Smooth muscle cell (in vitro differentiated cells): ENCODE results near the gene PDCD4. TPM values are rescaled to one million over a fixed set of nuclear protein-coding genes. Genes with fewer than 3 reads are reported as not detected.
"Not testable (repeated sequence)": the region's sequence is repeated elsewhere in the genome, so short reads cannot be mapped to it uniquely, and the experiment has no call there.

Experiments used
- DNase-seq: peaks from one replicate; lab custom pipeline; 2025; ENCODE audit not compliant: unreplicated experiment; lab: John Stamatoyannopoulos, UW
- H2AFZ ChIP-seq: fragments of 200-600 bp; sonication (generic); 2 replicates; pipeline ENCODE4 v1.6.0; 2016; ENCODE audit warnings: antibody characterized with exemption, low read depth, mild to moderate bottlenecking
- H3F3A ChIP-seq: fragments of 200-600 bp; sonication (generic); 2 replicates; pipeline ENCODE4 v1.6.0; 2017; ENCODE audit warnings: antibody characterized with exemption, low read depth
- H3K27ac ChIP-seq: fragments of 200-600 bp; sonication (generic); 2 replicates; pipeline ENCODE4 v1.5.1; 2016; ENCODE audit warnings: low read depth, mild to moderate bottlenecking
- H3K27me3 ChIP-seq: fragments of 200-600 bp; sonication (generic); 2 replicates; pipeline ENCODE4 v1.6.1; 2016; ENCODE audit warnings: low read depth, mild to moderate bottlenecking
- H3K36me3 ChIP-seq: fragments of 200-600 bp; sonication (generic); 2 replicates; pipeline ENCODE4 v1.5.1; 2016; ENCODE audit warnings: low read depth
- H3K4me1 ChIP-seq: fragments of 200-600 bp; sonication (generic); 2 replicates; pipeline ENCODE4 v1.5.1; 2016; ENCODE audit warnings: low read depth
- H3K4me2 ChIP-seq: fragments of 200-600 bp; sonication (generic); 2 replicates; pipeline ENCODE4 v1.6.0; 2016; ENCODE audit warnings: mild to moderate bottlenecking
- H3K4me3 ChIP-seq: fragments of 200-600 bp; sonication (generic); 2 replicates; pipeline ENCODE4 v1.5.1; 2016; ENCODE audit warnings: mild to moderate bottlenecking
- H3K79me2 ChIP-seq: fragments of 200-600 bp; sonication (generic); 2 replicates; pipeline ENCODE4 v1.6.0; 2016; ENCODE audit warnings: low read depth, mild to moderate bottlenecking
- H3K9ac ChIP-seq: fragments of 200-600 bp; sonication (generic); 2 replicates; pipeline ENCODE4 v1.6.0; 2016; ENCODE audit warnings: low read depth
- H3K9me3 ChIP-seq: fragments of 200-600 bp; sonication (generic); replicated peaks from 2 replicates; pipeline ENCODE4 v1.5.1; 2016; ENCODE audit warnings: low read depth
- H4K20me1 ChIP-seq: fragments of 200-600 bp; sonication (generic); 2 replicates; pipeline ENCODE4 v1.6.0; 2016; ENCODE audit warnings: low read depth
- CTCF ChIP-seq: fragments of 200-600 bp; sonication (generic); IDR thresholded peaks from 2 replicates; pipeline ENCODE4 v1.5.1; 2017; ENCODE audit warnings: borderline replicate concordance, mild to moderate bottlenecking, antibody characterized with exemption; ENCODE audit not compliant: insufficient read depth, poor library complexity, severe bottlenecking
- WGBS: methylation state at CpG from one replicate; pipeline ENCODE4 v1.1.7; 2016; ENCODE audit warnings: low lambda C conversion rate; 5-methylcytosine and 5-hydroxymethylcytosine counted together
- polyA plus RNA-seq: library from polyadenylated mRNA; unstranded; fragments of >200 nt; fragmentation: Nextera tagmentation; extraction: Ambion mirVana; gene quantifications from 2 replicates; pipeline ENCODE4 v1.2.1, GENCODE V29; 2016
- total RNA-seq: library from RNA; depleted of rRNA; stranded (reverse); fragments of >200 nt; gene quantifications from 2 replicates; pipeline ENCODE4 v1.2.3, GENCODE V29; 2014

PDCD4 gene
- total and polyA plus RNA-seq, 2 experiments from 2014 or later, result 67.0 to 124 TPM

- Histone ChIP-seq H3K9me3 (no peaks in the 10 kb centered on the region), H3K4me1 (peaks cover 9% of the 10 kb centered on the region), H2AFZ (peak overlapping the region; percentile 10), H3K4me3 (no peak overlapping the region), H3F3A (peaks cover 6% of the 10 kb centered on the region), H3K9ac (no peak overlapping the region), H3K27ac (peak overlapping the region; percentile 62), H3K4me2 (peak overlapping the region; percentile 52), H3K36me3 (no peaks in the 10 kb centered on the region), H3K27me3 (no peaks in the 10 kb centered on the region), H3K79me2 (no peaks in the 10 kb centered on the region), H4K20me1 (no peaks in the 10 kb centered on the region)
- TF ChIP-seq CTCF, result no peak
- DNase-seq, result no peak
- 75% methylated on average over 6 of the region's 6 CpGs for WGBS
Observed at GRCh38 chr10:110864662-110865140, 7.0 kb upstream of the PDCD4 start.

- Histone ChIP-seq H4K20me1 (no peaks in the 10 kb centered on the region), H3F3A (peaks cover 6% of the 10 kb centered on the region), H2AFZ (no peak overlapping the region), H3K4me2 (peak overlapping the region; percentile 52), H3K9ac (no peak overlapping the region), H3K9me3 (no peaks in the 10 kb centered on the region), H3K36me3 (no peaks in the 10 kb centered on the region), H3K4me3 (no peak overlapping the region), H3K27me3 (no peaks in the 10 kb centered on the region), H3K79me2 (no peaks in the 10 kb centered on the region), H3K4me1 (peaks cover 9% of the 10 kb centered on the region), H3K27ac (peak overlapping the region; percentile 62)
- no peak for DNase-seq
- no peak for TF ChIP-seq CTCF
- 25% methylated on average over 6 of the region's 6 CpGs for WGBS
Observed at GRCh38 chr10:110865186-110865808, 6.4 kb upstream of the PDCD4 start.

- no peak overlapping the region for H2AFZ ChIP-seq
- no peaks in the 10 kb centered on the region for H3K79me2 ChIP-seq
- peaks cover 12% of the 10 kb centered on the region for H3K4me1 ChIP-seq
- no peak overlapping the region for H3K4me3 ChIP-seq
- H3K4me2 ChIP-seq, result no peak overlapping the region
- H3K9ac ChIP-seq, result no peak overlapping the region
- H3K36me3 ChIP-seq, result no peaks in the 10 kb centered on the region
- H4K20me1 ChIP-seq, result no peaks in the 10 kb centered on the region
- H3K9me3 ChIP-seq, result no peaks in the 10 kb centered on the region
- no peaks in the 10 kb centered on the region for H3K27me3 ChIP-seq
- WGBS, result 60% methylated on average over 4 of the region's 4 CpGs
- no peak for DNase-seq
- no peak for TF ChIP-seq CTCF
- peaks cover 6% of the 10 kb centered on the region for H3F3A ChIP-seq
- H3K27ac ChIP-seq, result peak overlapping the region; percentile 62
Observed at GRCh38 chr10:110865809-110866482, 5.8 kb upstream of the PDCD4 start.

GRCh38 chr10:110867011-110867806 is 4.5 kb upstream of the PDCD4 start:
- peaks cover 17% of the 10 kb centered on the region for H3K4me1 ChIP-seq

More at GRCh38 chr10:110867011-110867806, 4.5 kb upstream of the PDCD4 start:
- not testable (repeated sequence) for H3K27me3 ChIP-seq, H3K4me2 ChIP-seq, H3K4me3 ChIP-seq, H3F3A ChIP-seq, DNase-seq, H3K36me3 ChIP-seq, H4K20me1 ChIP-seq, H3K9ac ChIP-seq, H3K9me3 ChIP-seq, H3K79me2 ChIP-seq
- Histone ChIP-seq H3K27ac (peak overlapping the region; percentile 30), H2AFZ (peak overlapping the region; percentile 52)
- 81% methylated on average over 8 of the region's 8 CpGs for WGBS
